ENCODE results near the gene SCUBE3. TPM values are rescaled to one million over a fixed set of nuclear protein-coding genes. Genes with fewer than 3 reads are reported as not detected.
A peak's percentile ranks its signal among the peaks of the same experiment; 100 is the strongest.

Gene SCUBE3
- total and polyA plus RNA-seq, 9 of the 15 experiments (the other 6 are each of a cell fraction or from before 2014, with no cell fraction given), result 0.01 to 0.11 TPM; not detected in 7

- TF ChIP-seq, protein P1, sequence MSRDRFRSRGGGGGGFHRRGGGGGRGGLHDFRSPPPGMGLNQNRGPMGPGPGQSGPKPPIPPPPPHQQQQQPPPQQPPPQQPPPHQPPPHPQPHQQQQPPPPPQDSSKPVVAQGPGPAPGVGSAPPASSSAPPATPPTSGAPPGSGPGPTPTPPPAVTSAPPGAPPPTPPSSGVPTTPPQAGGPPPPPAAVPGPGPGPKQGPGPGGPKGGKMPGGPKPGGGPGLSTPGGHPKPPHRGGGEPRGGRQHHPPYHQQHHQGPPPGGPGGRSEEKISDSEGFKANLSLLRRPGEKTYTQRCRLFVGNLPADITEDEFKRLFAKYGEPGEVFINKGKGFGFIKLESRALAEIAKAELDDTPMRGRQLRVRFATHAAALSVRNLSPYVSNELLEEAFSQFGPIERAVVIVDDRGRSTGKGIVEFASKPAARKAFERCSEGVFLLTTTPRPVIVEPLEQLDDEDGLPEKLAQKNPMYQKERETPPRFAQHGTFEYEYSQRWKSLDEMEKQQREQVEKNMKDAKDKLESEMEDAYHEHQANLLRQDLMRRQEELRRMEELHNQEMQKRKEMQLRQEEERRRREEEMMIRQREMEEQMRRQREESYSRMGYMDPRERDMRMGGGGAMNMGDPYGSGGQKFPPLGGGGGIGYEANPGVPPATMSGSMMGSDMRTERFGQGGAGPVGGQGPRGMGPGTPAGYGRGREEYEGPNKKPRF (IDR thresholded peaks at IDR 0.05; ENCODE audit: low read depth, low read length), result no peak
- peak; percentile 32; the same call in 1 of the 2 replicates for TF ChIP-seq HDAC8 (tag; IDR thresholded peaks at IDR 0.05)
- TF ChIP-seq KLF6 (CRISPR knock-in tag; IDR thresholded peaks at IDR 0.05; ENCODE audit: borderline replicate concordance), result peak; percentile 54; the same call in 1 of the 2 replicates
- no peak for TF ChIP-seq ARID2 (IDR thresholded peaks at IDR 0.05)
- peak; percentile 97 for TF ChIP-seq LCOR (CRISPR knock-in tag; IDR thresholded peaks at IDR 0.05)
- TF ChIP-seq IRF1 (CRISPR knock-in tag; IDR thresholded peaks at IDR 0.05; ENCODE audit: borderline replicate concordance), result no peak
- no peak for TF ChIP-seq ZNF445 (CRISPR knock-in tag; IDR thresholded peaks at IDR 0.05; ENCODE audit: low read depth)
- no peak; the same call in 1 of the 2 replicates for TF ChIP-seq ZNF274 (IDR thresholded peaks at IDR 0.05; ENCODE audit: borderline replicate concordance, low read depth, low read length)
- TF ChIP-seq FOXJ3 (CRISPR knock-in tag; IDR thresholded peaks at IDR 0.05), result no peak
- TF ChIP-seq, protein P2, sequence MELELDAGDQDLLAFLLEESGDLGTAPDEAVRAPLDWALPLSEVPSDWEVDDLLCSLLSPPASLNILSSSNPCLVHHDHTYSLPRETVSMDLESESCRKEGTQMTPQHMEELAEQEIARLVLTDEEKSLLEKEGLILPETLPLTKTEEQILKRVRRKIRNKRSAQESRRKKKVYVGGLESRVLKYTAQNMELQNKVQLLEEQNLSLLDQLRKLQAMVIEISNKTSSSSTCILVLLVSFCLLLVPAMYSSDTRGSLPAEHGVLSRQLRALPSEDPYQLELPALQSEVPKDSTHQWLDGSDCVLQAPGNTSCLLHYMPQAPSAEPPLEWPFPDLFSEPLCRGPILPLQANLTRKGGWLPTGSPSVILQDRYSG (tag; conservative IDR thresholded peaks at IDR 0.05; ENCODE audit: low read depth), result peak; percentile 5; the same call in 1 of the 2 replicates
- TF ChIP-seq FOXO4 (CRISPR knock-in tag; IDR thresholded peaks at IDR 0.05), result 0 out of 2 replicates have a peak, but pooled peaks have one; percentile 50
- peak; percentile 96 for TF ChIP-seq EGR1 (conservative IDR thresholded peaks at IDR 0.05)
- TF ChIP-seq ZKSCAN8 (CRISPR knock-in tag; IDR thresholded peaks at IDR 0.05), result no peak
- TF ChIP-seq ZBTB8A (IDR thresholded peaks at IDR 0.05; ENCODE audit: partially characterized antibody), result no peak
- TF ChIP-seq, protein P3, sequence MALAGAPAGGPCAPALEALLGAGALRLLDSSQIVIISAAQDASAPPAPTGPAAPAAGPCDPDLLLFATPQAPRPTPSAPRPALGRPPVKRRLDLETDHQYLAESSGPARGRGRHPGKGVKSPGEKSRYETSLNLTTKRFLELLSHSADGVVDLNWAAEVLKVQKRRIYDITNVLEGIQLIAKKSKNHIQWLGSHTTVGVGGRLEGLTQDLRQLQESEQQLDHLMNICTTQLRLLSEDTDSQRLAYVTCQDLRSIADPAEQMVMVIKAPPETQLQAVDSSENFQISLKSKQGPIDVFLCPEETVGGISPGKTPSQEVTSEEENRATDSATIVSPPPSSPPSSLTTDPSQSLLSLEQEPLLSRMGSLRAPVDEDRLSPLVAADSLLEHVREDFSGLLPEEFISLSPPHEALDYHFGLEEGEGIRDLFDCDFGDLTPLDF (CRISPR knock-in tag; IDR thresholded peaks at IDR 0.05), result peak; percentile 96
- TF ChIP-seq, protein P4, sequence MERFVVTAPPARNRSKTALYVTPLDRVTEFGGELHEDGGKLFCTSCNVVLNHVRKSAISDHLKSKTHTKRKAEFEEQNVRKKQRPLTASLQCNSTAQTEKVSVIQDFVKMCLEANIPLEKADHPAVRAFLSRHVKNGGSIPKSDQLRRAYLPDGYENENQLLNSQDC (CRISPR knock-in tag; IDR thresholded peaks at IDR 0.05), result peak; percentile 95
- TF ChIP-seq ZNF436 (CRISPR knock-in tag; IDR thresholded peaks at IDR 0.05), result no peak
- TF ChIP-seq ATF4 (CRISPR knock-in tag; IDR thresholded peaks at IDR 0.05), result 0 out of 2 replicates have a peak, but pooled peaks have one; percentile 22
Measured at GRCh38 chr6:35259194-35259947, 45.6 kb downstream of the SCUBE3 start, which contains the start of gene ZNF76 (continued).
